GM23338 (cell line): ENCODE measurements around the gene IDUA.

Experiments used
- CREB1 ChIP-seq: fragments of 250-450 bp; sonication (Bioruptor Pico); IDR thresholded peaks from 2 replicates; pipeline ENCODE4 v1.5.0; 2020; ENCODE audit warnings: low read depth, mild to moderate bottlenecking, moderate library complexity
- CTCF ChIP-seq, 2 experiments: fragments of 200-600 bp in 1 of 2; sonication (generic) in 1 of 2; conservative IDR thresholded peaks; 2 replicates each; pipeline versions ENCODE4 v1.5.1 to v1.6.1; 2016 to 2017; ENCODE audit warnings: antibody characterized with exemption in 2 of 2, low read depth in 2 of 2, mild to moderate bottlenecking in 2 of 2, moderate library complexity in 1 of 2
- EZH2 ChIP-seq: fragments of 200-600 bp; sonication (generic); IDR thresholded peaks from one replicate; pipeline ENCODE4 v1.8.0; 2017; ENCODE audit warnings: antibody characterized with exemption, mild to moderate bottlenecking, low read depth; ENCODE audit not compliant: unreplicated experiment
- EZH2phosphoT487 ChIP-seq: fragments of 200-600 bp; sonication (generic); IDR thresholded peaks from one replicate; pipeline ENCODE4 v1.8.1; 2018; ENCODE audit warnings: antibody characterized with exemption; ENCODE audit not compliant: unreplicated experiment
- NANOG ChIP-seq: IDR thresholded peaks from 2 replicates; pipeline ENCODE4 v1.6.1; 2016; ENCODE audit warnings: antibody characterized with exemption, borderline replicate concordance
- POLR2AphosphoS5 ChIP-seq: IDR thresholded peaks from 2 replicates; pipeline ENCODE4 v1.6.1; 2016; ENCODE audit warnings: antibody characterized with exemption, low read depth
- REST ChIP-seq: IDR thresholded peaks from one replicate; pipeline ENCODE4 v1.6.1; 2018; ENCODE audit warnings: antibody characterized with exemption; ENCODE audit not compliant: unreplicated experiment
- STAT1 ChIP-seq: IDR thresholded peaks from one replicate; pipeline ENCODE4 v1.6.1; 2016; ENCODE audit warnings: antibody characterized with exemption; ENCODE audit not compliant: unreplicated experiment
- ZNF114 ChIP-seq: fragments of 250-450 bp; sonication (Bioruptor Pico); IDR thresholded peaks from 2 replicates; pipeline ENCODE4 v1.5.0; 2020; ENCODE audit warnings: mild to moderate bottlenecking, moderate library complexity
- ZNF331 ChIP-seq: fragments of 250-450 bp; sonication (Bioruptor Pico); IDR thresholded peaks from 2 replicates; pipeline ENCODE4 v1.5.0; 2020; ENCODE audit warnings: low read depth, mild to moderate bottlenecking, moderate library complexity
- ZNF462 ChIP-seq: fragments of 250-450 bp; sonication (Bioruptor Pico); IDR thresholded peaks from 2 replicates; pipeline ENCODE4 v1.5.0; 2020; ENCODE audit warnings: mild to moderate bottlenecking, moderate library complexity

GRCh38 chr4:956531-957230 is 30.2 kb upstream of the IDUA start:
- TF ChIP-seq CTCF (conservative IDR thresholded peaks at IDR 0.05; ENCODE audit: low read depth in 2 of 2) (no peak), REST (no peak), EZH2 (no peak), POLR2AphosphoS5 (no peak), EZH2phosphoT487 (no peak), ZNF114 (CRISPR knock-in tag) (no peak), ZNF331 (no peak), ZNF462 (CRISPR knock-in tag) (no peak), STAT1 (no peak), NANOG (no peak), CREB1 (CRISPR knock-in tag) (no peak)
